Mesodermal cell (in vitro differentiated cells): ENCODE results near the gene C19orf44.
"Not testable (repeated sequence)": the region's sequence is repeated elsewhere in the genome, so short reads cannot be mapped to it uniquely, and the experiment has no call there.

Experiments used
- H3K27ac ChIP-seq: 2 replicates; pipeline ENCODE4 v1.7.0; 2013; ENCODE audit warnings: mild to moderate bottlenecking, low read depth, low read length, moderate library complexity; ENCODE audit not compliant: severe bottlenecking
- H3K36me3 ChIP-seq: 2 replicates; pipeline ENCODE4 v1.7.1; 2013; ENCODE audit warnings: mild to moderate bottlenecking, low read length, moderate library complexity; ENCODE audit not compliant: control insufficient read depth, insufficient read depth
- H3K4me1 ChIP-seq: one replicate; pipeline ENCODE4 v1.7.1; 2013; ENCODE audit warnings: mild to moderate bottlenecking, low read length; ENCODE audit not compliant: insufficient read depth, control insufficient read depth, poor library complexity, severe bottlenecking
- H3K4me3 ChIP-seq: 2 replicates; pipeline ENCODE4 v1.7.0; 2013; ENCODE audit warnings: low read length, control low read depth, mild to moderate bottlenecking; ENCODE audit not compliant: insufficient read depth, poor library complexity, severe bottlenecking; ENCODE audit errors: extremely low read depth
- H3K9me3 ChIP-seq: 2 replicates; pipeline ENCODE4 v1.7.1; 2013; ENCODE audit warnings: mild to moderate bottlenecking, low read length, moderate library complexity; ENCODE audit not compliant: control insufficient read depth
- WGBS, 2 experiments: methylation state at CpG; one replicate each; pipeline ENCODE4 v1.1.5; 2013; ENCODE audit warnings: missing lambda C conversion rate in 2 of 2; ENCODE audit not compliant: insufficient coverage in 2 of 2; 5-methylcytosine and 5-hydroxymethylcytosine counted together

The C19orf44 gene

GRCh38 chr19:16497837-16498236 is 1.6 kb downstream of the C19orf44 start:
- Histone ChIP-seq H3K27ac (no peak overlapping the region), H3K4me3 (no peak overlapping the region), H3K9me3 (no peaks in the 10 kb centered on the region), H3K36me3 (peaks cover 10% of the 10 kb centered on the region), H3K4me1 (no peaks in the 10 kb centered on the region)
- WGBS, 2 experiments, result 80 to 84% methylated on average over 6 of the region's 6 CpGs

- H3K36me3 ChIP-seq, result peaks cover 49% of the 10 kb centered on the region
- H3K4me1 ChIP-seq, result no peaks in the 10 kb centered on the region
Measured at GRCh38 chr19:16504271-16504670, 8.1 kb downstream of the C19orf44 start.

GRCh38 chr19:16506161-16506560 is 10.0 kb downstream of the C19orf44 start:
- not testable (repeated sequence) for H3K9me3 ChIP-seq, H3K27ac ChIP-seq, H3K4me1 ChIP-seq, H3K4me3 ChIP-seq
- 91 to 100% methylated on average over 5 to 10 of the region's 11 CpGs for WGBS, 2 experiments
- H3K36me3 ChIP-seq, result peaks cover 51% of the 10 kb centered on the region

More at GRCh38 chr19:16504271-16504670, 8.1 kb downstream of the C19orf44 start:
- Histone ChIP-seq H3K4me3 (no peak overlapping the region), H3K27ac (no peak overlapping the region), H3K9me3 (no peaks in the 10 kb centered on the region)
- WGBS, 2 experiments, result 85 to 90% methylated on average over 2 of the region's 3 CpGs

GRCh38 chr19:16506961-16507360 is 10.8 kb downstream of the C19orf44 start:
- no peak overlapping the region for H3K4me3 ChIP-seq
- no peaks in the 10 kb centered on the region for H3K4me1 ChIP-seq
- H3K9me3 ChIP-seq, result no peaks in the 10 kb centered on the region
- no peak overlapping the region for H3K27ac ChIP-seq
- peaks cover 54% of the 10 kb centered on the region for H3K36me3 ChIP-seq
- WGBS, 2 experiments, result 96 to 97% methylated on average over 4 to 6 of the region's 6 CpGs

GRCh38 chr19:16508546-16508945 is 12.4 kb downstream of the C19orf44 start:
- peaks cover 51% of the 10 kb centered on the region for H3K36me3 ChIP-seq
- H3K4me1 ChIP-seq, result no peaks in the 10 kb centered on the region
- WGBS, 2 experiments, result 80 to 93% methylated on average over 2 to 3 of the region's 5 CpGs

GRCh38 chr19:16509141-16510061 is 13.2 kb downstream of the C19orf44 start:
- Histone ChIP-seq H3K4me3 (no peak overlapping the region), H3K27ac (no peak overlapping the region), H3K36me3 (peaks cover 44% of the 10 kb centered on the region), H3K4me1 (no peaks in the 10 kb centered on the region), H3K9me3 (no peaks in the 10 kb centered on the region)
- WGBS, 2 experiments, result 93 to 96% methylated on average over 26 to 28 of the region's 28 CpGs

More at GRCh38 chr19:16508546-16508945, 12.4 kb downstream of the C19orf44 start:
- Histone ChIP-seq H3K27ac (no peak overlapping the region), H3K4me3 (no peak overlapping the region), H3K9me3 (no peaks in the 10 kb centered on the region)

- H3K4me1 ChIP-seq, H3K9me3 ChIP-seq, H3K4me3 ChIP-seq, H3K27ac ChIP-seq: not testable (repeated sequence)
- 92 to 97% methylated on average over 7 to 10 of the region's 10 CpGs for WGBS, 2 experiments
- H3K36me3 ChIP-seq, result peaks cover 45% of the 10 kb centered on the region
Measured at GRCh38 chr19:16512611-16513010, 16.4 kb downstream of the C19orf44 start.

- WGBS, 2 experiments, result 92 to 93% methylated on average over 20 to 21 of the region's 24 CpGs
- peaks cover 54% of the 10 kb centered on the region for H3K36me3 ChIP-seq
- no peak overlapping the region for H3K27ac ChIP-seq
Measured at GRCh38 chr19:16514383-16515019, 18.3 kb downstream of the C19orf44 start.

GRCh38 chr19:16516381-16516780 is 20.2 kb downstream of the C19orf44 start:
- Histone ChIP-seq H3K36me3 (peaks cover 68% of the 10 kb centered on the region), H3K27ac (no peak overlapping the region)
- 94 to 96% methylated on average over 12 to 14 of the region's 15 CpGs for WGBS, 2 experiments

More at GRCh38 chr19:16514383-16515019, 18.3 kb downstream of the C19orf44 start:
- H3K4me1 ChIP-seq, result no peaks in the 10 kb centered on the region
- no peaks in the 10 kb centered on the region for H3K9me3 ChIP-seq
- no peak overlapping the region for H3K4me3 ChIP-seq

GRCh38 chr19:16516923-16517610 is 20.9 kb downstream of the C19orf44 start:
- Histone ChIP-seq H3K4me1 (no peaks in the 10 kb centered on the region), H3K36me3 (peaks cover 70% of the 10 kb centered on the region), H3K27ac (no peak overlapping the region), H3K4me3 (no peak overlapping the region), H3K9me3 (no peaks in the 10 kb centered on the region)
- WGBS, 2 experiments, result 94 to 98% methylated on average over 11 to 12 of the region's 14 CpGs

More at GRCh38 chr19:16516381-16516780, 20.2 kb downstream of the C19orf44 start:
- Histone ChIP-seq H3K4me1 (no peaks in the 10 kb centered on the region), H3K4me3 (no peak overlapping the region), H3K9me3 (no peaks in the 10 kb centered on the region)
